Stimulated activated memory B cell treated with anti-CD40 and anti-IgM and Interleukin-4, amounts not matched to agents 10 μg/mL and 1 μg/mL and 100 μg/mL, for 72 hours (primary cell): Measurements from ENCODE around the gene ADGRL3.

ENCODE experiments used
- ATAC-seq: fragments of 150-1000 bp; cut with Tn5 transposase; 2 replicates; pipeline ENCODE4 v1.10.0; 2021
- H3K27ac Mint-ChIP-seq: one replicate; pipeline ENCODE4 v1.8.0; 2022; ENCODE audit warnings: mild to moderate bottlenecking, mixed read lengths
- H3K27me3 Mint-ChIP-seq: one replicate; pipeline ENCODE4 v1.8.0; 2022; ENCODE audit warnings: mixed read lengths
- H3K36me3 Mint-ChIP-seq: one replicate; pipeline ENCODE4 v1.8.0; 2022; ENCODE audit warnings: mixed read lengths
- H3K4me1 Mint-ChIP-seq: one replicate; pipeline ENCODE4 v1.8.0; 2022; ENCODE audit warnings: mixed read lengths
- H3K4me3 Mint-ChIP-seq: one replicate; pipeline ENCODE4 v1.8.0; 2022; ENCODE audit warnings: mild to moderate bottlenecking, moderate library complexity, mixed read lengths
- H3K9me3 Mint-ChIP-seq: one replicate; pipeline ENCODE4 v1.8.0; 2022; ENCODE audit warnings: mixed read lengths

Gene ADGRL3

DNA sequence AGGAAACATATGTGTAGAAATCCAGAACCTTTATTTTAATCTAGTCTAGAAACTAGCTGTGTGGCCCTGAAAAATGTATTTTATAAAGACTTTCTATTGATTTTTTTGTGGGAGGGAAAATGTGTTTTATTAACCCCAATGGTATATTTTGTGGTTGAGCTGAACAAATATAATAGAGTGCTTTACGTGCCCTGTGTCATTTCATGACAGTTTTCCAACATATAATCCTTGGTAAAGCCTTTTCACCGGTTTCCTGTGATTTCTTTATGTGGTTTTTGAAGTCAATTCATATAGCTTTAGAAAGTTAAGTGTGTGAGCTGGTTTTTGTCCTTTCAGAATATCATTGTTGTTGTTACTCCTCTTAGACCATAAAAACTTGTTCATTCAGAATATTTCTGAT, 375.7 kb downstream of the ADGRL3 start:
- H3K4me3 Mint-ChIP-seq = no peak overlapping the region
- H3K4me1 Mint-ChIP-seq = no peaks in the 10 kb centered on the region

DNA sequence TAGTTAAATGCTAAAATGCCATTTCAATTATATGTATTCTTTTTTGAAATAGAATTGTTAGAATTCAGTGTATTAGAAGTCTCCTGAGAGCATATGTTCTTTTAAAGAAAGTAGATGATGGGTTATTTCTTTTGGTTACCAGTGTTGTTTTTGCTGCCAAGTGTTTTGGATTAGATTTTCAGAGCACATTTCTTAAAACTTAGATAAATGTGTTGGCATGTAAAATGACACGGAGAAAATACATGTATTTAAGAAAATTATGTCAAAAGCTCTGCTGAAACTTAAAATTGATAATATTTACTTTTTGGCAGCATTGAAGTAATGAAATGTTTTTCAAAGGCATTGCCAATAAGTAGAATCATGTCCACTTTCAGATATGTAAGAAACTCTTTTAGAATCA, 379.7 kb downstream of the ADGRL3 start:
- Mint-ChIP-seq H3K4me1 (no peaks in the 10 kb centered on the region), H3K36me3 (no peaks in the 10 kb centered on the region), H3K27ac (no peak overlapping the region), H3K4me3 (no peak overlapping the region), H3K9me3 (peaks cover 7% of the 10 kb centered on the region), H3K27me3 (no peaks in the 10 kb centered on the region)
- ATAC-seq = no peak

More for the DNA sequence above, 375.7 kb downstream of the ADGRL3 start:
- no peak for ATAC-seq
- no peaks in the 10 kb centered on the region for H3K36me3 Mint-ChIP-seq
- peaks cover 6% of the 10 kb centered on the region for H3K9me3 Mint-ChIP-seq
- no peaks in the 10 kb centered on the region for H3K27me3 Mint-ChIP-seq
- H3K27ac Mint-ChIP-seq = no peak overlapping the region

DNA sequence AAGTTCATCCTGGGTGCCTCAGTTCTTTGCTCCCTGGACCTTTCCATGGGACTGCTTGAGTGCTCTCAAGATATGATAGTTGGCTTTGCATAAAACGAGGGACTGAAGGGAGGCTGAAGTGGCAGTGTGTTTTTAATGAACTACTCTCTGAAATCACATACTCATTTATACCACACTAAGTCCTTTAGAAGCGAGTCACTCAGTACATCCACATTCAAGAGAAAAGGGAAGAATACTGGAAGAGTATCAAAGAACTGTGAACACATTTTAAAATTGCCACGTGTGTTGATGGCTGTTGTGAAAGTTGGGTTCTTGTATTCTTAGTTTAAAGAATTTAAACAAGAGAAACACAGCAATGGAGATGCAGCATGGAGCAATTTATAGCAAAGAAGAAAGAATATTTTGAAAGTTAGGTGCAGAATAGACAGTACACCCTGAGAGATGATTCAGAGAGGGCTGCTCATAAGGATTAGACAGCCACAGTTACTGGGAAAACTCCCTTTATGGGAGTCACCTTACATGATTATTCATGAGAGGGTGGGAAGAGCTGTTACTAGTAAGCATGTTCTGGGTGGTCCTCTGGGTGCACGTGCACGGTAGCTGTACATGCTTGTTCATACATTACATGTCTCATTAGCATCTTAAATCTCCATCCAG, 380.7 kb downstream of the ADGRL3 start:
- H3K4me3 Mint-ChIP-seq = no peak overlapping the region
- no peak overlapping the region for H3K27ac Mint-ChIP-seq
- H3K4me1 Mint-ChIP-seq = no peaks in the 10 kb centered on the region
- H3K36me3 Mint-ChIP-seq = no peaks in the 10 kb centered on the region
- no peaks in the 10 kb centered on the region for H3K27me3 Mint-ChIP-seq
- no peak for ATAC-seq
- peaks cover 7% of the 10 kb centered on the region for H3K9me3 Mint-ChIP-seq

DNA sequence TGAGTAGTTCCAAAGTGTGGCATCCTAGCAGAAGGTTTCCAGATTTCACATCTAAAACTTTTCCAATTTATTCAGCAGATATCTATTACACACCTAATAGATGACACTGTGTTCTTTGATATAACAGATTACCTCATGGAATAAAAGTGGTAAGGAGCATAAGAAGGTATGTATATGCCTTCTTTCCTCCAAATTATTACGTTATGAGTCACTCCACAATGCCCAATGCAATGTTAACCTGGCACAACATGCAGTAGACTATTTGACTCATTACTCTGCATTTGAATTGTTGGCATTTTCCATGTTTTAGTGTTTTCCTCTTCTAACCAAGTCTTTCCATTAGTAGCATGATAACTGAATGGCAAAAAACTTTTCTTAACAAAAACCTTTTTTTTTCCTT, 383.6 kb downstream of the ADGRL3 start:
- no peaks in the 10 kb centered on the region for H3K27me3 Mint-ChIP-seq
- no peak overlapping the region for H3K27ac Mint-ChIP-seq
- no peak for ATAC-seq
- no peaks in the 10 kb centered on the region for H3K4me1 Mint-ChIP-seq
- no peaks in the 10 kb centered on the region for H3K36me3 Mint-ChIP-seq
- H3K4me3 Mint-ChIP-seq = no peak overlapping the region
- peaks cover 4% of the 10 kb centered on the region for H3K9me3 Mint-ChIP-seq

DNA sequence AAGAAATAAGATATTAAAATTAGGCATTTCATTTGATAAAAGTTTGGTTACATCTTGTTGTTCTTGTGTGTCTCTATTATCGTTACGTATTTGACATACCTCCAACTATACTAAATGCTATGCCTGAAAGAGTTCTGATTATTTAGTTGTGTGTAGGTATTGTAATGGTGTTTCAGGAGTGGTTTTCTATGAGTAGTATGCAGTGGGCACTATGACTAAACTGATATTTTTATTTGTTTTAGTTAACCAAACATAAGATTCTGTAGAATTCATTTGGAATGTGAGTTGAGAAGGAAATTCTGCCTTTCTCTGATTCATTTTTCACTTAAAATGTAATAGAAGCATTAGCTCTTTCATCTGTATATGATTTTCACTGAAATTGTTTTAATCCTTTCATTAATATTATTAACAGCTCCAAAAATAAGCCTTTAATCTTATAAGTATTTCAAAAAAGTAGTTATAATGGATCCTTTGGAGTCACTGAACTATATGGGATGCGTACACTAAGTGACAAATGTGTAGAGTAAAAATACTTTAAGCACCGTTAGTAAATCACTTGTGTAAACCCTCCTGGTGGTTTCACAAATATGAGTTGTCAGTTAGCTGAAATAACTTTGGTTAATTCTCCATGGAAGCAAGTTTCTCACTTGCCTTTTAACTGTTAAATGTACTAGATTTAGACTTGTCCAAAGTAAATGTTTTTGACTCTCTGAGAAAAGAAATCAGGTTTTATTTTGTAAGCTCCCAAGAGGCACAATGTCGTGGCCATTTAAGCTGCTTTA, 388.7 kb downstream of the ADGRL3 start:
- H3K27me3 Mint-ChIP-seq = no peaks in the 10 kb centered on the region
- no peak for ATAC-seq
- H3K9me3 Mint-ChIP-seq = peaks cover 2% of the 10 kb centered on the region
- no peak overlapping the region for H3K4me3 Mint-ChIP-seq
- no peaks in the 10 kb centered on the region for H3K36me3 Mint-ChIP-seq
- H3K4me1 Mint-ChIP-seq = no peaks in the 10 kb centered on the region
- H3K27ac Mint-ChIP-seq = no peak overlapping the region

DNA sequence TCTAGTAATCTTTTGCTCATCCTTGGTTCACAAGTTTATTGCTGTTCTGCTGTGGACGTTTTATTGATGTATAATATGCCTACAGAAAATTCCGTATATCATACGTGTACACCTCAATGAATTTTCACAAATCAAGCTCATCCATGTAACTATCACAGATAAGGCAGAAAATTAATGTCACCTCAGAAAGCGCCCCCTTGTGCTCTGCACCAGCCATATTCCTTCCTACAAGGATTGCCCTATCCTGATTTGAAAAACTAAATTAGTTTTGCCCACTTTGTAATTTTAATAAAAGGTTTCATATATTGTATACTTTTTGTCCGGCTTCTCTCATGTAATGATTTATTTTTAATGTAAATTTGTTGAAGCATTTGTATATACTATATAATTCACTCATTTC, 390.8 kb downstream of the ADGRL3 start:
- Mint-ChIP-seq H3K9me3 (peaks cover 2% of the 10 kb centered on the region), H3K27me3 (no peaks in the 10 kb centered on the region), H3K27ac (no peak overlapping the region), H3K36me3 (no peaks in the 10 kb centered on the region), H3K4me3 (no peak overlapping the region), H3K4me1 (no peaks in the 10 kb centered on the region)
- ATAC-seq = no peak

DNA sequence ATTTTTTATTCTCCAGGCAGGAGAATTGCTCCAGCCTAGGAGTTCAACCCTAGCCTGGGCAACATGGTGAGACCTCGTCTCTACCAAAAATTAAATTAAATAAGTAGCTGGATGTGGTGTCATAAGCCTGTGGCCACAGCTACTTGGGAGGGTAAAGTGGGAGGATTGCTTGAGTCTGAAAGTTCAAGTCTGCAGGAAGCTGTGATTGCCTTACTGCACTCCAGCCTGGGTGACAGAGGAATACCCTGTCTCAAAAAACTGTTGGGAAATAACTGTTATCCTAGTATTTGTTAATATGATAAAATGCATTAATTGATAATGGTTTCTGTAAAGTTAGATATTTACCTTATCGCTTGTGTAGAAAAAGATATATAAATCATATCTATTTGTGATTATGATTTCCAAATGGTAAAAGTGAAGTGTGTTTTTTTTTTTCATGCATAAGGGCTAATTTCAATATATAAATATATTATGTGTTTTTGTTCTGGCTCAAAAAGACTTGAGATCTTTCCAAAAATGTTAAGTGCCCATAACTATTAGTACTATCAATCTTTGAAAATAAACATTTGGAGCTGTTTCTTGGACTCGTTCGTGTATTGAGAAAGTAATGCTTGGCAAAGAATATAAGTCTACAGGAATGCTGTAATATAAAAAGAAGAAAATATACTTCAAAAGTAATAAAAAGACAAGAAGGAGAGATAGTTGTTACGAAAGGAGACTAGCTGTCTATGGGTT, 396.6 kb downstream of the ADGRL3 start:
- no peak for ATAC-seq
- H3K4me1 Mint-ChIP-seq = no peaks in the 10 kb centered on the region
- H3K4me3 Mint-ChIP-seq = no peak overlapping the region
- no peaks in the 10 kb centered on the region for H3K36me3 Mint-ChIP-seq
- H3K9me3 Mint-ChIP-seq = peaks cover 2% of the 10 kb centered on the region
- H3K27me3 Mint-ChIP-seq = no peaks in the 10 kb centered on the region
- no peak overlapping the region for H3K27ac Mint-ChIP-seq

DNA sequence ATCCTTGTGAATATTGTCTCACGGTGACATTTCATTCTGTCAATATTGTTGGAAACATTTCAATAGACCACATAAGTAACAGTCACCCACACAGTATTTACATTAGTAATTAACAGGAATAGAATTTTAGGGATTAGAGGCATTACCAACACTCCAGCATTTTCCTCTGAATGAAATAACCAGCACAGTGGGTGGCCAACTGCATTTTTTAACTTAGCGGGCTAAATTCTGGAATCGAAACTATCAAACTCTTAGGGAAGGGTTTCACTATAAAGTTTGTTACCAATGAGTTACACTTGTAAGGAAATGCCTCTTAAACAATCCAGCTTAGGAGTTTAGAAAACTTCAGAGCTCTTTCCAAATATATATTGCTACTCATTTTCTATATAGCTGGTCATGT, 403.0 kb downstream of the ADGRL3 start:
- Mint-ChIP-seq H3K36me3 (no peaks in the 10 kb centered on the region), H3K9me3 (peaks cover 8% of the 10 kb centered on the region), H3K4me3 (no peak overlapping the region), H3K27ac (no peak overlapping the region), H3K4me1 (no peaks in the 10 kb centered on the region), H3K27me3 (no peaks in the 10 kb centered on the region)
- ATAC-seq = no peak

DNA sequence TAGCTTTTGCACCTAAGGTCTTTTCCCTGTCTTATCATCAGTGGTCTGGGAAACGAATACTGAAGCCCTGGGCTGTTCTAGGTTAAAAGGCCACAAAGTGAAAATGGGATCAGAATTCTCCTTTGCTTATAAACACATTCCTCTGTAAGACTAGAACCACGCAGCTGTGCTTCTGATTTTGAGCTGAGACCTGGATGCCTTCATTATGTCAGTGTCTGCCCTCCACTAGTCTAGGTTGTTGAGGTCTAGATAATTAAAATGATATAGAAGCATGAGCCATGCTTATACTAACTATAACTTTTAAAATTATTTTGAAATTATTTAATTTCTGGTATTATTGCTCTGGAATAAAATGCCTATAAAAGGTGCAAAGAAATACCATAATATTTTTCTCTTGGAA, 403.9 kb downstream of the ADGRL3 start:
- peaks cover 6% of the 10 kb centered on the region for H3K9me3 Mint-ChIP-seq
- no peaks in the 10 kb centered on the region for H3K4me1 Mint-ChIP-seq
- no peak overlapping the region for H3K27ac Mint-ChIP-seq
- no peak overlapping the region for H3K4me3 Mint-ChIP-seq
- H3K27me3 Mint-ChIP-seq = no peaks in the 10 kb centered on the region
- ATAC-seq = no peak
- H3K36me3 Mint-ChIP-seq = no peaks in the 10 kb centered on the region

DNA sequence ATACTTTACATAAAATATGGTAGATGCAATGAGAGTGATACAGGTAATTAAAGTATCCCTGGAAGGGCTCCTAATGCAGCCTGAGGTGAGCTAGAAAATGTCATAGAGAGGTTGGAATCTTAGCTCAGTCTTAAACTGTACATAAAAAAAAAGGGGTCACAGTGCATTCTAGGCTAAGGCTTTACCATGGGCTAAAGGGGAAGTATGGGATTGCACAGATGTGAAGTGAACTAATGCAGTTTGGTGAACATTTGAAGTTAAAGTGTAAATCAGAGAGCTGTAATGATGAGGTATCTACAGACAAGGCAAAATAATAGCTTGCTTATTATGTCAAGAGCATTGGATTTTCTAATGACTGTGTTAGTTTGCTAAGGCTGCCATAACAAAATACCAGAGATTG, 405.9 kb downstream of the ADGRL3 start:
- Mint-ChIP-seq H3K36me3 (no peaks in the 10 kb centered on the region), H3K9me3 (peaks cover 6% of the 10 kb centered on the region), H3K27ac (no peak overlapping the region), H3K4me3 (no peak overlapping the region), H3K4me1 (no peaks in the 10 kb centered on the region), H3K27me3 (no peaks in the 10 kb centered on the region)
- ATAC-seq = no peak

DNA sequence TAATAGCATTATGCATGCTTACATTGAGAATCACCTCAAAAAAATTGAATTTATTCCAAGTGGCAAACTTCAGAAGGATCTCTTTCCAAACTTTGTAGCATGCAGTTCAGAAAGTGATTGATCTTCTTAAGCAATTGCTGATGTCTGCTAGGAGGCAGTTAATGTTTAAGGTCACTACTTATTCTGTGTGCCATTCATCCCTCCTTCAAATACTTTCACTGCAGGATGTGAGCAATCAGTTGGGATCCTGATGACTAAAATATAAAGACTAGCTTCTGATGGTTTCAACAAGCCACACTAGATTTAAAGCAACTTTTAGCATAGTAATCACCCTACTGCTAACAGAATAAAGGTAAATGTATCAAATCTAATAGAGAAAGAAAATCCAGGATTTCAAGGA, 414.1 kb downstream of the ADGRL3 start:
- Mint-ChIP-seq H3K4me1 (no peaks in the 10 kb centered on the region), H3K4me3 (no peak overlapping the region), H3K27me3 (no peaks in the 10 kb centered on the region), H3K9me3 (no peaks in the 10 kb centered on the region), H3K36me3 (no peaks in the 10 kb centered on the region), H3K27ac (no peak overlapping the region)
- ATAC-seq = no peak

DNA sequence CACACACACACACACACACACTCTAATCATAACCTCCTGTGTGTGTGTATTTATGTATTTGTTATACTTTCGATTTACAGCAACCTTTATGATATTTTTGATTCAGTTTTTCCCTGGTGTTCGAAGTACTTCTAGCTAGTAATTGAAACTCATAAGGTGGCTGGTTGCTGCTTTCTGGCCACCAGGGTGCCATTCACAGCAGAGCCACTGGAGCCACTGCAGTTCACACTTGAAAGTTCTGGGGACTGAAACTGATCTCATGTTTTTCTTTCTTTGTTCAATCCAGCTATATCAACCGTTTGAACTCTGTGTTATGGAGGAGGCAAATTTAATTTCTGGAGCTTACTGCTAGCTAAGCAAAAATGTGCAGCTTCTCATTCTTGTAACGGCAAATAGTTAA, 419.4 kb downstream of the ADGRL3 start:
- Mint-ChIP-seq H3K36me3 (no peaks in the 10 kb centered on the region), H3K27me3 (no peaks in the 10 kb centered on the region), H3K9me3 (peaks cover 2% of the 10 kb centered on the region), H3K27ac (no peak overlapping the region), H3K4me3 (no peak overlapping the region), H3K4me1 (no peaks in the 10 kb centered on the region)
- no peak for ATAC-seq

DNA sequence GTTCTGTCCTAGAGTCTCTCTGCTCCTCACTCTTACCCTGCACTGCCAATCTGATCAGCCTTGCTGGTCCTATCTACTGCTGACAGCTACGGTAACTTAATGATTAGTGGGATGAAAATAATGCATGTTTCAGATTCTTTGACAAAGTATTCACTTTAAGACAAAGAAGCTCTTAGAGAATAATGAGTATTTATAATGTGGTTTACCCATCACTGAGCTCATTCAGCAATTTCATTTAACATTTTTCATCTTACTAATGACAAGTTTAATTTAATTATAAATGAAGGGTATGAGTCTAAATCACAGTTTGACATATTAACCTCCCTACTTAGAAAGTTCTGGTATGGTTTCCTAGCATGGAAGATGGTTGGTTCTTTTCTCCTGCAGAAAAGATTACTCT, 428.2 kb downstream of the ADGRL3 start:
- Mint-ChIP-seq H3K9me3 (peaks cover 2% of the 10 kb centered on the region), H3K36me3 (no peaks in the 10 kb centered on the region), H3K4me3 (no peak overlapping the region), H3K4me1 (no peaks in the 10 kb centered on the region), H3K27ac (no peak overlapping the region), H3K27me3 (no peaks in the 10 kb centered on the region)
- no peak for ATAC-seq

DNA sequence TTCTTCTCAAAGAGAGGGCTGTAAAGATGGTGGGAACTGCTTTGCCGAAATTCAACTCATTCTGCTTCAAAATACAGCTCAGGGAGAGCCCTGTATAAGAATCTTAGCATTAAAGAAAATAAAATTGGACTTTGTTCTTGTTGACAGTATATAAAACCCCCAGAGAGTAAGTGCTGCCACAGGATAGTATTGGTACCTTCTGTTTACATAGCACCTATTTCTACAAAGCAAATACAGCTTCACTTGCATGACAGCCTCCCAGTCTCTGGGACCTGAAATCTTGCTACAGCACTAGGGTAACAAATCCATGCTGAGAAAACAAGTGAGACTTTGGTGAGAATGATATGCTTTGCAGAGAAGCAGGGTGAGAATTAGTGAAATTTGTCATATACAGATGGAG, 428.6 kb downstream of the ADGRL3 start:
- no peaks in the 10 kb centered on the region for H3K36me3 Mint-ChIP-seq
- ATAC-seq = no peak
- peaks cover 1% of the 10 kb centered on the region for H3K9me3 Mint-ChIP-seq
- no peak overlapping the region for H3K27ac Mint-ChIP-seq
- no peak overlapping the region for H3K4me3 Mint-ChIP-seq
- no peaks in the 10 kb centered on the region for H3K27me3 Mint-ChIP-seq
- H3K4me1 Mint-ChIP-seq = no peaks in the 10 kb centered on the region

DNA sequence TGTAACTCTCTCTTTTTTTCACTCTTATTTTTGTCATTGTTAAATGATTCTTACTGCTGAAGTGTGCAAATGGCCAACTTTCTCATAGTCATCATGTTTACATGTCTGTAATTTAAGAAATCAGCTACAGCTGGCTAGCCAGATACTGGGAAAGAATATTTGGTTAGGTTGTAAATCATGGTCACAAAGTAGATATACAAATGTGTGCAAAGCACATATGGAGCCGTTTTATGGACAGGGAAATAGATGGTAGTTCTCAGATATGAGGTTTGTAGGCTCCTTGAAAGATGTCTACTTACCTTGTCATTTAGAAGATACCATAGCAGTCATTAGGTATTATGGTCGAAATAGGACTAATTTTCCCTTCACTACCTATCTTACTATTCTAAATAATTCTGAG, 430.4 kb downstream of the ADGRL3 start:
- H3K4me3 Mint-ChIP-seq = no peak overlapping the region
- H3K4me1 Mint-ChIP-seq = no peaks in the 10 kb centered on the region
- no peak overlapping the region for H3K27ac Mint-ChIP-seq
- no peaks in the 10 kb centered on the region for H3K27me3 Mint-ChIP-seq
- H3K36me3 Mint-ChIP-seq = no peaks in the 10 kb centered on the region
- no peak for ATAC-seq
- H3K9me3 Mint-ChIP-seq = peaks cover 4% of the 10 kb centered on the region

DNA sequence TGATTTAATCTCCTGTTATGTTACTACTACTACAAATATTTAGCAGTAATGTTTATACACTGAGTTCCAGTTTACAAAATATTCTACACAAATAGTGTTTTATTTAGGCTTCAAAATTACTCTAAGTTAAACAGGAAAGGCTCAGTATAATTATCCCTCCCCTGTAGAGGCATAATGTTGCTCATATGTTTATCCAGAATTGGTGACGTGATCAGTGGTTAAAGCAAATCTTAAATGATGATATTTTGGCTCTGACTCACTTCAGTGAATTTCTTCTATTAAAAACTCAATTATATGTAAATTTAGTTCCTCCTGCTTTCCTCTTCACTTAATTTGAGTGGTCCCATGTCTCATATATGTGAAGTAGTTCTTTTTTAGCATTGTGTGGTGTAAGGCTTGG, 438.5 kb downstream of the ADGRL3 start:
- Mint-ChIP-seq H3K9me3 (peaks cover 4% of the 10 kb centered on the region), H3K36me3 (no peaks in the 10 kb centered on the region), H3K4me1 (no peaks in the 10 kb centered on the region), H3K27ac (no peak overlapping the region), H3K27me3 (no peaks in the 10 kb centered on the region), H3K4me3 (no peak overlapping the region)
- no peak for ATAC-seq
